Activated CD4-positive, alpha-beta T cell treated with anti-CD3 and anti-CD28 coated beads, Interleukin-2, amount 10 ng/mL, durations not matched to agents 7 days and 5 days (primary cell): ENCODE measurements around the gene ARVCF. TPM values are rescaled to one million over a fixed set of nuclear protein-coding genes. Genes with fewer than 3 reads are reported as not detected.

ENCODE experiments used
- CTCF ChIA-PET: fragments of 350-600 bp; sonication (Branson Sonifier 250); formaldehyde crosslinking; loops from one replicate; lab custom pipeline; 2021; ENCODE audit warnings: antibody characterized with exemption; lab: Charles Lee
- POLR2A ChIA-PET: fragments of 350-600 bp; sonication (Branson Sonifier 250); formaldehyde crosslinking; loops from one replicate; lab custom pipeline; 2021; ENCODE audit warnings: antibody characterized with exemption; lab: Charles Lee
- DNase-seq: peaks from one replicate; pipeline ENCODE4 v3.0.0-alpha.2; 2020
- H3K27ac Mint-ChIP-seq: one replicate; pipeline ENCODE4 v1.8.0; 2021; ENCODE audit warnings: mild to moderate bottlenecking, moderate library complexity, mixed read lengths
- H3K27me3 Mint-ChIP-seq: one replicate; pipeline ENCODE4 v1.8.0; 2021; ENCODE audit warnings: mixed read lengths
- H3K36me3 Mint-ChIP-seq: one replicate; pipeline ENCODE4 v1.8.0; 2021; ENCODE audit warnings: low read depth, mixed read lengths
- H3K4me1 Mint-ChIP-seq: one replicate; pipeline ENCODE4 v1.8.0; 2021; ENCODE audit warnings: mixed read lengths
- H3K4me3 Mint-ChIP-seq: one replicate; pipeline ENCODE4 v1.8.0; 2021; ENCODE audit warnings: mild to moderate bottlenecking, moderate library complexity, mixed read lengths
- H3K9me3 Mint-ChIP-seq: one replicate; pipeline ENCODE4 v1.8.0; 2021; ENCODE audit warnings: mixed read lengths
- total RNA-seq, 2 experiments: library from RNA; stranded (reverse); gene quantifications; one replicate each; pipeline ENCODE4 v1.2.3, GENCODE V29; 2021

ARVCF gene
- total RNA-seq, 2 experiments from 2014 or later = 0.89 to 1.2 TPM

GRCh38 chr22:19979712-19980493 is 36.7 kb downstream of the ARVCF start:
- POLR2A ChIA-PET = no interaction called here
- peaks cover under 1% of the 10 kb centered on the region for H3K27me3 Mint-ChIP-seq
- no peak for DNase-seq
- H3K9me3 Mint-ChIP-seq = no peaks in the 10 kb centered on the region
- no peaks in the 10 kb centered on the region for H3K36me3 Mint-ChIP-seq
- CTCF ChIA-PET = no interaction called here
- no peak overlapping the region for H3K27ac Mint-ChIP-seq
- peaks cover 6% of the 10 kb centered on the region for H3K4me1 Mint-ChIP-seq
- no peak overlapping the region for H3K4me3 Mint-ChIP-seq

- ChIA-PET CTCF (interaction anchor here (0.7 kb wide), 1 partner anchor 9 kb away, joined by 3 read pairs; no protein-coding TSS in a partner anchor), POLR2A (interaction anchor here (0.6 kb wide), 1 partner anchor 56 kb away, joined by 6 read pairs; no protein-coding TSS in a partner anchor)
- H3K4me1 Mint-ChIP-seq = peaks cover 8% of the 10 kb centered on the region
- no peaks in the 10 kb centered on the region for H3K36me3 Mint-ChIP-seq
- no peaks in the 10 kb centered on the region for H3K9me3 Mint-ChIP-seq
- H3K27ac Mint-ChIP-seq = no peak overlapping the region
- H3K4me3 Mint-ChIP-seq = no peak overlapping the region
- DNase-seq = no peak
- H3K27me3 Mint-ChIP-seq = no peaks in the 10 kb centered on the region
Observed at GRCh38 chr22:19978748-19979147, 37.9 kb downstream of the ARVCF start.

- no peaks in the 10 kb centered on the region for H3K27me3 Mint-ChIP-seq
- CTCF ChIA-PET = interaction anchor here (0.7 kb wide), 1 partner anchor 7 kb away, joined by 3 read pairs; no protein-coding TSS in a partner anchor
- H3K4me3 Mint-ChIP-seq = no peak overlapping the region
- H3K36me3 Mint-ChIP-seq = no peaks in the 10 kb centered on the region
- DNase-seq = no peak
- H3K27ac Mint-ChIP-seq = no peak overlapping the region
- POLR2A ChIA-PET = no interaction called here
- H3K4me1 Mint-ChIP-seq = peaks cover 8% of the 10 kb centered on the region
- no peaks in the 10 kb centered on the region for H3K9me3 Mint-ChIP-seq
Observed at GRCh38 chr22:19977296-19978243, 39.1 kb downstream of the ARVCF start.

DNA sequence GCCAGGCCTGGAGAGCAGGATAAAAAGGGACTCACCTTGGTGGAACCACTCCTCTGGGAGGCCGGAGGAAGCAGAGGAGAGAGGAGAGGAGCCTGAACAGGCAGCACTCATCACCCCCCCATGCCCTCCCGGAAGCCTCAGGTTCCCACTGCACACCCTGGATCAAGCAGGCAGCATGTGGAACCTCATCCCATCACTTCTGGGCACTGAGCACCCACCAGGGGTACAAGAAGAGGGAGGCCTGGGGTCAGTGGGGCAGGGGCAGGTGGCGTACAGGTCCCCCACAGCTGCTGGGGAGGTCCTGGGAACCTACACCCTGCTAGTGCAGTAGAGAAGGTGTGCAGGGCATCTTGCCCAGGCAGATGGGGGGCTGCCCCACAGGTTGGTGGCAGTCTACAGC is 40.0 kb downstream of the ARVCF start:
- peaks cover 9% of the 10 kb centered on the region for H3K4me1 Mint-ChIP-seq
- H3K36me3 Mint-ChIP-seq = no peaks in the 10 kb centered on the region
- DNase-seq = no peak
- no peak overlapping the region for H3K4me3 Mint-ChIP-seq
- H3K9me3 Mint-ChIP-seq = no peaks in the 10 kb centered on the region
- ChIA-PET POLR2A (no interaction called here), CTCF (no interaction called here)
- no peaks in the 10 kb centered on the region for H3K27me3 Mint-ChIP-seq
- no peak overlapping the region for H3K27ac Mint-ChIP-seq

- DNase-seq = no peak
- Mint-ChIP-seq H3K27me3 (no peaks in the 10 kb centered on the region), H3K27ac (no peak overlapping the region), H3K9me3 (no peaks in the 10 kb centered on the region), H3K4me3 (no peak overlapping the region), H3K36me3 (no peaks in the 10 kb centered on the region), H3K4me1 (peaks cover 15% of the 10 kb centered on the region)
- POLR2A ChIA-PET = no interaction called here
- CTCF ChIA-PET = no interaction called here
Observed at GRCh38 chr22:19975707-19976035, 41.0 kb downstream of the ARVCF start.

DNA sequence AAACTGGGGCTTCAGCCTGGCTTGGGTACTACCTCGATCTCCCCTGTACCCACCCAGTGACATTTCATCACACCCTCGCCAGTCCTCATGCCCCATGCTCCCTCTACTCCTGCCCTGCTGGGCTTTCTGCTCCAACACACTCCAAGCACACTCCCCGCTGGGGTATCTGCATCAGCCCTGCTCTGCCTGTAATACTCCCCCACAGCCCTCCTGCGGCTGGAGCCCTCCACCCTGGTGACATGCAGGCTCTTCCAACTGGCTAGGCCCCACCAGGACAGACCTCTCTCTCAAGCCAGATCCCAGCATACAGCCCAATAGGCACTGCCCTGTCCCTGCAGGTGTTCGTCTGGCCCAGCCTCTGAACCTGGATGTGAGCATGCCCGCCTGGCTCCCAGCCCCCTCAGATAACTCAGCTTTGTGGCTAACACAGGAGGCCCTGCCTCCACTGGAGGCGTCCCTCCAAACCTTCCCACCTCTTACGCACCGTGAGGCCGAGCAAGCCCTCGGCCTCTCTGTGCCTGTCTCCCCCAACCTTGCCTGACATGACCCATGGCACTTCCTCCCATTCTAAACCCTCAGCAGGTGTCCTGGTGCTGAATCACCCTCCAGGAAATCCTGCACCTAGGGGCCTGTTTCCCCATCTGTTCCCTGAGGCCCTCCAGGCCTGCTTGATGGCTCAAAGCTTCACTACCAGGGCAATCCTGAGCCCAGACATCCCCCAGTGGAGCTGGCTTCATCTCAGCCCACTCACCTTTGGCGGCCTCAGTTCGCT is 41.5 kb downstream of the ARVCF start:
- no peaks in the 10 kb centered on the region for H3K27me3 Mint-ChIP-seq
- H3K4me1 Mint-ChIP-seq = peaks cover 17% of the 10 kb centered on the region
- no peaks in the 10 kb centered on the region for H3K9me3 Mint-ChIP-seq
- H3K4me3 Mint-ChIP-seq = no peak overlapping the region
- CTCF ChIA-PET = interaction anchor here (1.2 kb wide), 1 partner anchor 21 kb away, joined by 4 read pairs; no protein-coding TSS in a partner anchor
- H3K27ac Mint-ChIP-seq = peak overlapping the region; percentile 1
- POLR2A ChIA-PET = interaction anchor here (0.5 kb wide), 1 partner anchor 22 kb away, joined by 6 read pairs; no protein-coding TSS in a partner anchor
- no peak for DNase-seq
- H3K36me3 Mint-ChIP-seq = no peaks in the 10 kb centered on the region

GRCh38 chr22:19974268-19974861 is 42.3 kb downstream of the ARVCF start:
- H3K36me3 Mint-ChIP-seq = no peaks in the 10 kb centered on the region
- H3K9me3 Mint-ChIP-seq = no peaks in the 10 kb centered on the region
- no peaks in the 10 kb centered on the region for H3K27me3 Mint-ChIP-seq
- ChIA-PET POLR2A (no interaction called here), CTCF (interaction anchor here (1.0 to 1.2 kb wide), 2 partner anchors 11 to 20 kb away, joined by 3 to 4 read pairs; no protein-coding TSS in a partner anchor)
- no peak overlapping the region for H3K27ac Mint-ChIP-seq
- DNase-seq = peak; percentile 37
- H3K4me3 Mint-ChIP-seq = no peak overlapping the region
- H3K4me1 Mint-ChIP-seq = peaks cover 17% of the 10 kb centered on the region

DNA sequence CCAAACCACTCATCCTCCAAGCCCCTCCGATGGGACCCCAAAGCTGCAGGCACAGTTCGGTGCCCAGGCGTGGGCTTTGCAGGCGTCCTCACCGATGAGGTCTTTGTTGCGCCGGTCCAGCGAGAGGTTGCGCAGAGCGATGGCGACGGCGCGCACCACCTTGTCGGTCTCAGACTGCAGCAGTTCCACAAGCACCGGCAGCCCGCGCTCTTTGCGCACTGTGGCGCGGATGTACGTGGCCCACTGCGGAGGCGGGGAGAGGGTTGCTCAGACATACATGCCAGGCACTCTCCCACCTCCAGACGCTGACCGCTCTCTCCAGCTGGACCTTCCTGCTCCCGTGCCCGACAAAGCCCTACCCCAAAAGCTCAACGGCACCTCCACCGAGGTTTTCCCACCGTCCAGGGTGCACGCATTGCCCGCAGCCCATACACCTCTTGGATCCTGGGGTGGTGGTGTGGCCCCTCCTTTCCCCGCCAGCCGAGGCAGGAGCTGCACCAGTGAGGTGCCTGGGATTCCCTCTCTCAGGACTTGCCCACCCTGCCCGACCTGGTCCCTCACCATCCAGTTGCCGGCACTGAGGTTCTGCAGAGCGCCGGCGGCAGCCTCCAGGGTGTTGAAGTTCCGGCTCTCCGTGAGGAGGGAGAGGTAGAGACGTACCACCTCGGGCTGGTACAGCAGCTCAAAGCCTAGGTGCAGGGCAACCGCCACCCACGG is 42.9 kb downstream of the ARVCF start:
- peaks cover 17% of the 10 kb centered on the region for H3K4me1 Mint-ChIP-seq
- H3K36me3 Mint-ChIP-seq = no peaks in the 10 kb centered on the region
- ChIA-PET POLR2A (no interaction called here), CTCF (interaction anchor here (1.0 to 1.2 kb wide), 2 partner anchors 11 to 20 kb away, joined by 3 to 4 read pairs; no protein-coding TSS in a partner anchor)
- H3K9me3 Mint-ChIP-seq = no peaks in the 10 kb centered on the region
- H3K27me3 Mint-ChIP-seq = no peaks in the 10 kb centered on the region
- H3K27ac Mint-ChIP-seq = no peak overlapping the region
- DNase-seq = no peak
- H3K4me3 Mint-ChIP-seq = no peak overlapping the region

GRCh38 chr22:19972652-19973550 is 43.7 kb downstream of the ARVCF start:
- no peaks in the 10 kb centered on the region for H3K27me3 Mint-ChIP-seq
- H3K36me3 Mint-ChIP-seq = no peaks in the 10 kb centered on the region
- no peak overlapping the region for H3K4me3 Mint-ChIP-seq
- CTCF ChIA-PET = no interaction called here
- peaks cover 17% of the 10 kb centered on the region for H3K4me1 Mint-ChIP-seq
- no peak for DNase-seq
- POLR2A ChIA-PET = no interaction called here
- no peak overlapping the region for H3K27ac Mint-ChIP-seq
- no peaks in the 10 kb centered on the region for H3K9me3 Mint-ChIP-seq

GRCh38 chr22:19972251-19972650 is 44.4 kb downstream of the ARVCF start:
- Mint-ChIP-seq H3K9me3 (no peaks in the 10 kb centered on the region), H3K36me3 (no peaks in the 10 kb centered on the region), H3K4me3 (no peak overlapping the region), H3K27me3 (no peaks in the 10 kb centered on the region), H3K27ac (no peak overlapping the region), H3K4me1 (peaks cover 17% of the 10 kb centered on the region)
- DNase-seq = no peak
- POLR2A ChIA-PET = no interaction called here
- CTCF ChIA-PET = interaction anchor here (1.3 to 1.5 kb wide), 2 partner anchors 18 to 41 kb away, joined by 3 to 5 read pairs; no protein-coding TSS in a partner anchor
